ENCODE data around the gene GADD45B. TPM values are rescaled to one million over a fixed set of nuclear protein-coding genes. Genes with fewer than 3 reads are reported as not detected.

GADD45B gene
- total RNA-seq, 1 experiment from 2014 or later, result 16.4 TPM

GRCh38 chr19:2440515-2440914 lies 35.4 kb upstream of the GADD45B start:
- Histone ChIP-seq H3K4me3 (ENCODE audit: low read depth, low read length, poor library complexity, severe bottlenecking) (no peak overlapping the region), H3K9me3 (ENCODE audit: low read depth, low read length, poor library complexity, severe bottlenecking) (no peaks in the 10 kb centered on the region), H3K27ac (ENCODE audit: low read depth, low read length, poor library complexity, severe bottlenecking) (no peak overlapping the region), H3K36me3 (ENCODE audit: insufficient read depth, low read length, poor library complexity, severe bottlenecking) (peaks cover 76% of the 10 kb centered on the region), H3K4me1 (ENCODE audit: insufficient read depth, low read length, poor library complexity, severe bottlenecking) (no peaks in the 10 kb centered on the region), H3K27me3 (replicated peaks; ENCODE audit: insufficient read depth, low read depth, low read length, poor library complexity) (no peaks in the 10 kb centered on the region)
- no TSS peak for BruUV-seq (replicated peaks)
- DNase-seq (ENCODE audit: low spot score), result no peak
- CTCF ChIA-PET, result no interaction called here
- TF ChIP-seq CTCF (conservative IDR thresholded peaks at IDR 0.05; ENCODE audit: low read depth, low read length), result no peak
- no peak for TF ChIP-seq EZH2 (IDR thresholded peaks at IDR 0.05; ENCODE audit: borderline replicate concordance, low read depth, low read length, poor library complexity, severe bottlenecking)
- intact Hi-C loops (cut with micrococcal nuclease; ENCODE audit: unreplicated experiment), result no loop called here
- POLR2A ChIA-PET (ENCODE audit: low non-redundant PET), result no interaction called here

- intact Hi-C loops (cut with micrococcal nuclease; ENCODE audit: unreplicated experiment), result no loop called here
- ChIA-PET CTCF (no interaction called here), POLR2A (ENCODE audit: low non-redundant PET) (no interaction called here)
- no TSS peak for BruUV-seq (replicated peaks)
- no peak overlapping the region for H3K4me3 ChIP-seq (ENCODE audit: low read depth, low read length, poor library complexity, severe bottlenecking)
- no peak overlapping the region for H3K27ac ChIP-seq (ENCODE audit: low read depth, low read length, poor library complexity, severe bottlenecking)
- H3K9me3 ChIP-seq (ENCODE audit: low read depth, low read length, poor library complexity, severe bottlenecking), result no peaks in the 10 kb centered on the region
- H3K36me3 ChIP-seq (ENCODE audit: insufficient read depth, low read length, poor library complexity, severe bottlenecking), result peaks cover 75% of the 10 kb centered on the region
- no peak for TF ChIP-seq CTCF (conservative IDR thresholded peaks at IDR 0.05; ENCODE audit: low read depth, low read length)
- H3K27me3 ChIP-seq (replicated peaks; ENCODE audit: insufficient read depth, low read depth, low read length, poor library complexity), result no peaks in the 10 kb centered on the region
- no peaks in the 10 kb centered on the region for H3K4me1 ChIP-seq (ENCODE audit: insufficient read depth, low read length, poor library complexity, severe bottlenecking)
- DNase-seq (ENCODE audit: low spot score), result no peak
Measured at GRCh38 chr19:2441096-2441752, 34.7 kb upstream of the GADD45B start.

- CTCF ChIA-PET, result no interaction called here
- TF ChIP-seq CTCF (conservative IDR thresholded peaks at IDR 0.05; ENCODE audit: low read depth, low read length) (no peak), EZH2 (IDR thresholded peaks at IDR 0.05; ENCODE audit: borderline replicate concordance, low read depth, low read length, poor library complexity, severe bottlenecking) (no peak)
- no TSS peak for BruUV-seq (replicated peaks)
- Histone ChIP-seq H3K36me3 (ENCODE audit: insufficient read depth, low read length, poor library complexity, severe bottlenecking) (peaks cover 59% of the 10 kb centered on the region), H3K27ac (ENCODE audit: low read depth, low read length, poor library complexity, severe bottlenecking) (no peak overlapping the region), H3K27me3 (replicated peaks; ENCODE audit: insufficient read depth, low read depth, low read length, poor library complexity) (no peaks in the 10 kb centered on the region), H3K4me3 (ENCODE audit: low read depth, low read length, poor library complexity, severe bottlenecking) (no peak overlapping the region), H3K4me1 (ENCODE audit: insufficient read depth, low read length, poor library complexity, severe bottlenecking) (no peaks in the 10 kb centered on the region), H3K9me3 (ENCODE audit: low read depth, low read length, poor library complexity, severe bottlenecking) (no peaks in the 10 kb centered on the region)
- POLR2A ChIA-PET (ENCODE audit: low non-redundant PET), result no interaction called here
- DNase-seq (ENCODE audit: low spot score), result no peak
- intact Hi-C loops (cut with micrococcal nuclease; ENCODE audit: unreplicated experiment), result no loop called here
Measured at GRCh38 chr19:2443116-2443784, 32.7 kb upstream of the GADD45B start.

Measured in A673 (cell line).